IPS-NIHi11 (cell line): ENCODE results near the gene FAM53B.

ENCODE experiments used
- DNase-seq: peaks from one replicate; pipeline ENCODE4 v3.0.0; 2012; ENCODE audit warnings: mixed read lengths, low spot score

FAM53B gene

DNA sequence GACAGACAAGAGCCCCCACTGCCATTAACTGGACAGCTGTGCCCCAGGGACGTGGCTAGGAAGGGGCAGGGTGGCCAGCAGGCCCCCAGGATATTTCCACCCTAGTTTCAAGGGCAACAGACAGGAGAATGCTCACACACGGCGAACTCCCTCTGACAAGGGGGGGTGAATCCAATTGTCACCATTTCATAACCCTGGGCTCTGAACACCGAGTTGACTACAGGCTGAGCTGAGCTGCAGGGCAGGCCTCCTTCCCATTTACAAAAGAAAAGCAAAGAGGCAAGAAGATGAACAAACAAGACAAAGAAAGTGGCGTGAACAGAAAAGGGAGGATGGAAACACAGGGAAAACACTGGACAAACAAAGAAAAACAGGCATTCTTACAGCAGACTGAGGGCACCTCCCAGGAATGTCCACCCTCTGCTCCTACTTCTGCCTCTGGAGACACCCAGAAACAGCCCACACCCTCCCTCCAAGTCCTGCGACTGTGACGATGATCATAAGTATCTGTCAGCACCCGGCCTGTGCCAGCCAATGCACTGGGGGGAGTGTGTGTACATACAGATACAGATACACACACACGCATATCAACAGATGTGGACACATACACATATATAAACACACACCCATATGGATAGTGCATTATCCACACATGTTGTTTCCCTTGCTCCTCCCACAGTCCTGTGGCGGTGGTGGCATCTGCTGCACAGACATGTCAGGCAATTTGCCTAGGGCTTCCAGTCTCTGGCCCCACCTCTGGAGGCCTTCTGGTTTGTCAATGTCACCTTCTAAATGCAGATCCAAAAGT is 66.2 kb downstream of the FAM53B start:
- no peak for DNase-seq

DNA sequence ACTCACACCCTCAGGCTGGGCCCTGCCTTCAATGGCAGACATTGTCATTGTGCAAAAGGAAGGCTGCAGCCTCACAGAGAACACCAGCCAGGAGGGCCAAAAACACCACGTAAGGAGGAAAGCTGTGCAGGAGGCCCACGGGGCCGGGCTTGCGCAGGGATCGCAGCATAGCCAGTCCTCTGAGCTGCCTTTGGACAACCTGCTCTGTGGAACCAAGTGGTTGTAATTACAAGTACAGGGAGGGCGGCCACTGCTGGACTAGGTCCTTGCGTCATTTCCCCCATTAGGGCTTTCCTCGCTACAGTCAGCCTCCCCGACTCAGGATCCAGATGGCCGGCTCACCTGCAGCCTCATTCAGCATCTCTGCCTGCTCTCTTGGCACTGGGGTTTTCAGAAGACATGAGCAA is 66.9 kb downstream of the FAM53B start:
- no peak for DNase-seq

DNA sequence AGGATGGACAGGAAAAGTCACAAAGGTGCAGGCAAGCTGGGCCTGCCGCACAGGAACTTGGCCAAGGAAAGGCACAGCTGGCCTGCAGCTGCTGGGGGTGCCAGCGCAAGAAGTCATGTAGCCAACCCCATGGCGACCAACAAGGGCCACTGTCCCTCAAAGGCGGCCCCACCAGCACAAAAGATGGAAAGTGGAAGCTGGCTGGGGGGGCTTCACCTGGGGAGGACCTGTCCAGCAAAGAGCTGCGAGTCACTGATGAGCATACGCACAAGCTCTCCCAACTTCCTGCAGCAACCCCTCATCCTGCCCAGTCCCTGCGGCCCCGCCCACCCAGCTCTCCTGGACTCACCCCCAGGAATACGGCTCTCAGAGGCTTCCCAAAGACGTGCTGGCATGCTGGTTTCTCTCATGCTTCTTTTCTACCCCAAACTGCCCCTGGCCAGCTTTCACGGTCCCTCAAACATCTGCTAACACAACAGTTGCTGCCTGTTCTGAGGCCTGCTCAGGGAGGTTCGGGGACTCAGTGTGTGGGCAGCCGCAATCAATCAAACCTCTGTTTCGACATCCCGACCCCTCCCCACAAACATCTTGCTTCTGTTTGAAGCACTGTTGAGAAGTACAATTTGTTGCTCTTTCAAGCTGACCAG is 67.6 kb downstream of the FAM53B start:
- no peak for DNase-seq

DNA sequence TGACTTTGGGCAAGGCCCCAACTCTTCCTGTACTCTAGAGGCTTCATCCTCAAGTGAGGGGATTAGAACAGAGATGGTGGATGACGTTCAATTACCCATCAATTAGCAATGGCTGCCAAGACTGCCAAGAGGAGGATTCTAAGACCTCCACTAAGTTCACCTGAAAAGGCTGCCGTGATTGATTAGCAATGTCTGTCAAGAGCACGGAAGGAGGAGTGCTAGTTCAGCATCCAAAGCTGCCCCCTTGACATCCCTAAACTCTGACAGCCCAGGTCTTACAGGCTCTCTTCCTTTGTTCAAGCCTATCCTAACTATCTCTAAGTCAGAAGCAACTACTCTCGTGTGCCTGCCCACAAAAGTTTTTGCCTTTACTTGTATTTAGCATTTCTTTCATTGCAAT is 68.4 kb downstream of the FAM53B start:
- no peak for DNase-seq

DNA sequence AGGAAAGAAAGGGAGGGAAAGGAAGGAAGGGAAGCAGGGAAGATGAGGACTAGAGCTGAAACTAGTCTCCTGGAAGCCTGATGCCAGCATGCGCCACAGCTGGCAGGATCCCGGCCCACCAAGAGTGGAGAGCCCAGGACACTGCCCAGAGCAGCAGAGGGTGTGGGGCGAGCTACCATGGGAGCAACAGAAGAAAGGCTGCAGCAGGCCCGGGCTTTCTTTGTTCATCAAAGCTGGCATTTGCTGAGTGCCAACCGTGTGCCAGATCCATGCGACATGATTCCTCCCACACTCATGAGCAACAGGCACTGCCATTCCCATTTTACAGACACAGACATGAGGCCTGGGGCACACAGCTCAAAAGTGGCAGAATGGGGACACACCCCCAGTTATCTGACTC is 68.9 kb downstream of the FAM53B start:
- no peak for DNase-seq

DNA sequence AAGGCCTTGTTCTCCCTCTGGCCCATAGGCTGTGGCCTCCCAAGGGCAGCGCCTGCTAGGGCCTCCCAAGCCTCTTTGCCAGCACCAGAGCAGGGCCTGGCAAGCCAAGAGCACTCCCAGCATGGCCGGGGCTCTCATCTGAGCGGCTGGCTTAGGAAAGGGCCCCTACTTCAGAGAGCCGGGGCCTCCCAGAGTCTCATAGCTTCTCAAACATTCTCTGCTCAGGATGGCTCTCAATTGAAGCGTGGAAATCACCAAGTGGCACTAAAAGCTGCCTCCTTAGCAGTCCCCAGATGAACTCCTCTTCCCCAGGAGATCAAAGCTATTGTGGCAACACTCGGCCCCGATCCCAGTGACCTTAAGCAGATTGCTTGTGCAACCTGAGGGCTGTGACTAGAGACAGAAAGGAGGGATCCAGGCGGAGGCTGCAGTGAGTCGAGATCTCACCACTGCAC is 69.4 kb downstream of the FAM53B start:
- no peak for DNase-seq

DNA sequence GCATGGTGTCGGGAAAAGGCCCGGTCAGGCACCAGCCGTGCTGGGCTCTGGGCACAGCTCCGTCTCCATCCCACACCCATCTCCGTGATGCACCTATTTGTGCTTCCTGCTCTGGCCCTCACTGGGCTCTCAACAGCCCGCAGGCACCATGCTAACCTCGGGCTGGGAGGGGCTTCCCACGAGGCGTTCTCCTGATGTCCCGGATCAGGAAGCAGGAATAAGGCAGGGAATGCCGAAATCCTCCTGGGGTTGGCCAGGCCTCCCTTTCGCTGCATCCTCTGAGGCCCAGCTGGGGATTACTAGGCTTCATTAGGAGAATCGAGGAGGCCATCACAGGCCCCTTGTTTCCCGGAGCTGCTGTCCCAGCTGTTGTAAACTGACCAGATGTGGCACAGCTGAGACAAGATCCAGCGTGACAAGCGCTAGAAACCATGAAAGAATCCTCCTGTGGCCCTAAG is 72.0 kb downstream of the FAM53B start:
- DNase-seq = no peak

DNA sequence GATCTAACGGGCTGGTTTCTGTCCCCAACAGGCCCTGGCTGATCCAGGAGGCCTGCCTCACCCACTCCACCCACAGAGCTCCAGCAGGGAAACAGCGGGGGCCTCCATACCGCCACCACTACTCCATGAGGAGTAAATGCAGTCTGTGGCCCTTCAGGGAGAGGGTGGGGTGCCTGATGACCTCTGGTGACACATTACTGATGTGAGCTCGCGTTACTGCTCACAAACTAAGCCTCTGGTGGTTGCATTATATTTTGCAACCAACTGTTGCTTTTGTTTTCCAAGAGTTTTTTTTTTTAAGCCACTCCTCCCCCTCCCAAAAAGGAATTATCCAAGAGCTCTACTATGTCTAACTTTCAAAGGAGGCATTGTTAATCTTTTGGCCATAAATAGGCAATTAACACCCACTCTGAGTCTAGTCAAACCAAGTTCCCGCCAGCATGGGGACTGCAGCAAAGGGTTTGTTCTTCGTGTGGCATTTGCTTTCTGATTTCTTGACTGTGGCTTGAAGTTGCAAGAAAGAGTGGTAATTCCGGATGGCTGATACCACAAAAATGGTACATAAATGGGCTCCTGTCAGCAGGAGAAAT is 72.6 kb downstream of the FAM53B start:
- peak; percentile 81 for DNase-seq

DNA sequence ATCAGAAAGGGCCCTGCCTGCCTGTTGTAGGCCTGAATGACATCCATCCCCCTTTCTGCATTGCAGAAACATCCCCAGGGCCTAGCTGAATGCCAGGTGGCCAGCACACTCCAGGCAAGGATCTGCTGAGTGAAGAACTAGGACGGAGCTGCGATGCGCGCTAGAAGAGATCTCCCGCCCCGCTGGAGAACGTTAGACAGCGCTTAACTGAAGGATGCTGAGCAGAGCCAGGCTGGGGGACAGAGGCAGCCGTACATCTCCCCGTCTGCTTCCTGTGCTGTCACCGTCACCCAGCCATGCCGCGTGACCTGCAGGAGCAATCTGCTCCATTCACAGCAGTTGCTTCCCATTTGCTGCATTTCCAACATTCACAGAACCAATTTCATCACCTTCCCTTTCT is 73.3 kb downstream of the FAM53B start:
- DNase-seq = no peak

DNA sequence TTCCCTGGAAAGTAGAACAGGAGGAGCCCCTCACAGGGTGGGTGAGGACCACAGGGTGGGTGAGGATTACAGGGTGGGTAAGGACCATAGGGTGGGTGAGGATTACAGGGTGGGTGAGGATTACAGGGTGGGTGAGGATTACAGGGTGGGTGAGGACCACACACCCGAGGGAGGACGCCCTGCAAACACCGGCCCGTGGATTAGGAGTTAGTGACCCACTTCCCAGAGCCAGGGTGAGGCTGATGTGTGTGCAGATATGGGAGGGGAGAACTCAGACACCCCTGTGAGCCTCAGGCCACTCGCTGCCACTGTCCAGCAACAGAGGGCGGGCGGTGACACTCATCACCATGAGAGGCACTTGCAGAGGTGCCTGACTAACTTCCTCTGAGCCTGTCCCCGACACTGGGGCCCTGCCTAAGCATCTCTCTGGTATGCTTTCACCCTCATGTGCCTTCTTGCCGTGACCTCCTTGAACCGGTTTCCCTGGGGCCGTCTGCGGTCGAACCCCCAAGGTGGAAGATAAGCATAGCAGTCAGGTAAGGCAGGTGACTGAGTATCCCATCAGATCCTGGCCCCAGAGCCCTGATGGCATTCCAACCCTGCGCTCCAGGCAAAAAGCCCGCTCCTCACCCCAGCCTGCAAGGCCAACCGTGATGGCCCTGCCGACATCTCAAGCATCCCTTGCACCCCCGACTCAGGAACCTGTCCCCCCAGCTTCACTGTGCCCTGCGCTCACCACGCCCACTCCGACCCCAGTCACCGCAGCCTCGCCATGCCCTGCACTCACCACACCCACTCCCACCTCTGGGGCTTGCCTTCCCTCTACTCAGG is 74.1 kb downstream of the FAM53B start:
- DNase-seq = no peak

DNA sequence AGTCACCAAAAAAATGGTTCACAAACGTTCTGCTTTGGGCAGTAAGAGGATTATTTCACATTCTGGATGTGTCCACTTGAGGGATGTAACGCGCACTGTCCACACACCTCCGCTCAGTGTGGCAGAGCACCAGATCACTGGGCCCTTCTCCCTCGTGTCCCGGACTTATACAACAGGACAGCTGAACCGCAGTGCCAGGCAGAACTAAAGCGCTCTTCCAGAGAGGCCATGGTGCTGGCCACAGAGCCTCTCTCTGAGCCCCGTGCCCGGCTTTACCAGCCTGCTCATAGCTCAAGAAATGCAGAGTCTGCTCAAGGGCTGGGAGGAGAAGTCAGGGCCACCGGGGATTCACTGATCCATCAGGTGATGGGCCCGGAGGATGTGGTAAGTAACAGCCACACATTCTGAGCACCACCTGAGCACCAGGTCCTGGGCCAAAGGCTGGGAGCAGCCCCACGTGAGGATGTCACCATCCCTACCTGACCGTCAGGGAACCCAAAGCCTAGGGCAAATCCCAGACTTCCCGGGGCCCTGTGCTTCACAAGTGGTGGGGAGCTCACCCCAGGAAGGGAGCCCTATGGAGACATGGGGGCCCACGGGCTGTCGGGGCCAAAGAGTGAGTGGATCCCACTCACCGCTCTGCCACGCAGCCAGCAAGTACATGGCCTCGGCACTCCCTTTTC is 74.9 kb downstream of the FAM53B start:
- no peak for DNase-seq

DNA sequence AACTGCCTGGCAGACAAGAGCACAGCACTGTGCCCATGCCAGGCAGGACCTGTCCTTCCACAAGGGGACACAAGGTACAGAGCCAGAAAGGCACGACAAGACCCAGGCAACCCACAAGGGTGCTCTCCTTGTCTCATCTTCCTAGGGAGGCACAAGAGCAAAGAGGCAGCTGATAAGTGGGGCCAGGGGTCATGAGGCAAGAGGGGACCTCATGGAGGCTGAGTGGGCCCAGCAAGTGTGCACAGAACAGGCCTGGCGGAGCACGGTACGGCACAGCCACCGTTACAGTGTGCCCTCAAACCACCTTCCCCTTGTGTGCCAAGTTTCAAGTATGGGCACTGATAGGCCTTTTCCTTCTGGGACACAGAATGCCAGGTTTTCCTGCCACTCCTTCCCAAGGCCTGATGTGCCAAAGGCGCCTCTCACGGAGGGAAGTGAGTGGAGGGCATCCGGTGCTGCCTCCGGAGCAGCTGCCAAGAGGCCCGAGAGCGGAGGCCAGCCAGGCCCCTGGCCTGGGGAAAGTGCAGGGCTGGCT is 75.6 kb downstream of the FAM53B start:
- no peak for DNase-seq

DNA sequence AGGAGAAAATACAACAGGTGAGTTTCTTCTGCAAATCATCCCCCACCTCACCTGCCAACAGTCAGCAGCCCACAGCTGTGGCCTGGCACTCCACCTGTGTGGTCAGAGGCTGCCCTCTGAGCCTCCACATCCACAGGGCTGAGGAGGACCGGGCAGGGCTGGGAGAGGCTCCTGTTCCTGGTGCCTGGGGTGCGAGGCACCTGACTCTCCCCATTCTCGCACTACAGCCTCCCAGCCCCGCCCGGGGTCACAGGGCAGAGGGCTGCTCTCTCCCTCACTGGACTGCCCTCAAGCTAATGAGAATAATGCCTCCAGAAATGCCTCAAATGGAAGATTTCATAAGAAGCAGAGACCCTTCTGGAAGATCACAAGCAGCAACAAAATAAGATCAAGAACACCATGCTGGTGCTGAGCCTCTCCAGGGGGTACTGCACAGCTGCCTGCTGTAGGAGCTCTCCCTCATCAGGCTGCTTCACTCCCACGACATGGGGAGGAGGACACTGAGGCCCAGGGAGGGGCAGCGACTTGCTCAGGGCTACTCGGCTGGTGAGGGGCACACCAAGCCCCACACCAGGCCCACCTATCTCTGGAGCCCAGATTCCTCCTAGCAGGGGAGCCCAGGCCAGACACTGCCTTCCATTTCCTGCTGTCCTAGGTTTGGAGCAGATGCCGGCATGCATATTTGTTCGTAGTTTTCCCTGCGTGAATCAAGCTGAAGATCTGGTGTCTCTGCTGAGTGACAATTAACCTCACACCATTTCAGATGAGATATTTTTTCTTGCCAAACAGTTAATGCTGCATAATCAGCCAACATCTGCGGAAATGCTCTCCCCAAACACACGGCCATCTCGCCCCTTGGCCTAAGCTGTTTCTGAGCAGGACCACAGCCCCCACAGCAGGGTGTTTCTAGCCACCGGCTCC is 76.5 kb downstream of the FAM53B start:
- DNase-seq = no peak

DNA sequence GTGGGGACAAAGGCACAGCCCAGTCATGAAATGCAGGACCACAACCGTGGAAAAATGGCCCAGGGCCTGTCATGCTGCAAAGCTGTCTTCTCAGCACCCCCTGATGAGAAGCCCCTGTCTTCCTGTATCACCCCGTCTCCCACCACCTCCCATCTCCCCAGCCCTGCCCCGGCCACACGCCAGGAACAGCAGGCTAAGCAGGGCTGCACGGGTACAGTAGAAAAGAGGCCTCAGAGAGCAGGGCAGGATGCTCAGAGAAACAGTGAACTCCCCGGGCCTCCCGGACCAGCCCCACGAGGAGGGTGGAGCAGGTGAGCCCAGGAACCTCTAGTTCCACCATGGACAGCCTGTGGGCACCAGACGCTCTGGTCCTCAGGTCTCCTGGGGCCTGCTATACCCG is 77.7 kb downstream of the FAM53B start:
- no peak for DNase-seq

DNA sequence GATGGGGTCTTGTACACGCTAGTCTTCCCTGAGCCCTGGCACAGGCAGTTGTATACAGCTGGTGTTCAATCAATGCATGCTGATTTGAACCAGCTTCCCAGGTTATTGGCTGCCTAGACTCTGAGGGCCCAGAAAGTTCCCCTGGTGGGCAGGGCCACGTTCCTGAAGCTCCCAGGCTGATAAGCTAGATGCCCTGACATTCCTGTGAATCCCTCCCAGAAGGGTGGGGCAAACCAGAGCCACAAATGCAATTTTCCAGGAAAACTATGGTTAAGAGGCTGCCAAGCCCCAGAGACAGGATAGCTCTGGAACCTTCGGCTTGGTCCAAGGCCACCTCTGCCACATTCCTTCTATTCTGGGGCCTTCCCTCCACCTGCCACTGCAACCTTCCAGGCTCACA is 78.2 kb downstream of the FAM53B start:
- DNase-seq = no peak

DNA sequence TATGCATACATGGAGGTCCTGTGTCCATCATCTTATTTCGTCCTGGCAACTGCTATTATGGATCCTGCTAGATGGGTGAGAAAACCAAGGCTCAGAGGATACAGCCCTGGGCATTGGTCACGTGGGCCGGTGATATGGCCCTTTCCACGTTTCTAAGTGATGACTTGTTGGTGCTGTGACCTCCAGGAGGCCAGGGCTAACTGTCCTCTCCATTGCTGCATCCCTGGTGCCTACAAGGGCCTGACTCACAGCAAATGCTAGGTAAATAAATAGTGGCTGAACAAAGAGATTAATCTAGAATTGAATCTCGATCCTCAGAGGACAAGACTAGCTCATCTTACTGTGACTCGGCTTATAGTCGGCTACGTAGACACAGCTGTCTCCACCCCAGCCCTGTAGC is 78.6 kb downstream of the FAM53B start:
- DNase-seq = no peak

DNA sequence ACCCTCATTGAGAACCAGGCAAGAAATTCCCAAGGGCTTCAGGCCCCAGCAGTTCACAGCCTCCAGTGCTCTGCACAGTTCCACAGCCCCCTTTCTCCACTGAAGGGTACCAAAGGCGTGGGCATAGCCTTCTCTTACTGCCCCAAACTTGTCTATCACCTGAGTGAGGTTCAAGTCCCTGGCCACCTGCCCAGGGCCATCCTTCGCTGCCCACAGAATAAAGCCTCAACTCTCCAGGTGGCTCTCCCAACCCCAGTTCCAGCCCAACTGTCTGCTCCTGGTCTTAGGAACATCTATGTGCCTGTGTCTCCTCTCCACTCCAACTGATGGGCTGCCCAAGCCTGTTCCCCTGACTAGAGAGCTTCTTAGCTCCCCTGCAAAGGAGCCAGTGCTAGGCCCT is 79.1 kb downstream of the FAM53B start:
- no peak for DNase-seq

DNA sequence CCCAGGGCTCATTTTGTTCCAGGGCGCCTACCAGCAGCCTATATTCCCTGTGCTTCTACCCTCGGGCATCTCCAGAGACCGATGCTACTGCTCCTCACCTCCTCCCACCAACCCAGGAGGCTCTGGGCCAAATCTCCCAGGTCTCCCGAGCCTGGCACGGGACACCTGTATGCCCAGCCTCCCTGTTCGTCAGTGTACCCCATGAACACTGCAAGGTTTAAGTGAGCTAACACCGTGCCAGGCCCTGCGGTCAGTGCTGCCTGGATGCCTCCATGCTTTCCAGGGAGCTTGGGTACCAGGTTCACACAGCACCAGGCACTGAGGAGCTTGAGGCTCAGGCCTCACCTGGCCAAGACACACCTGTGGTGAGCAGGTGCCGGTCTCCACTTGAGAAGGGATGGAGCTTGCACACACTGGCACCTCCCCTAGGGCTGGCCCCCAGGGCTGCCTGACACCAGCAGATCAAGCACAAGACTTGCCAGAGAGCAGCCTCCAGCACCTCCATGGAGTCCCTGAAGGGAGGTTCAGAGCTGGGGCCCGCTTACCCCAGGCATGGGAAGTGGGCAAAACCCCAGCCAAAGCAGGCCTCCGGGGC is 80.3 kb downstream of the FAM53B start:
- DNase-seq = no peak

DNA sequence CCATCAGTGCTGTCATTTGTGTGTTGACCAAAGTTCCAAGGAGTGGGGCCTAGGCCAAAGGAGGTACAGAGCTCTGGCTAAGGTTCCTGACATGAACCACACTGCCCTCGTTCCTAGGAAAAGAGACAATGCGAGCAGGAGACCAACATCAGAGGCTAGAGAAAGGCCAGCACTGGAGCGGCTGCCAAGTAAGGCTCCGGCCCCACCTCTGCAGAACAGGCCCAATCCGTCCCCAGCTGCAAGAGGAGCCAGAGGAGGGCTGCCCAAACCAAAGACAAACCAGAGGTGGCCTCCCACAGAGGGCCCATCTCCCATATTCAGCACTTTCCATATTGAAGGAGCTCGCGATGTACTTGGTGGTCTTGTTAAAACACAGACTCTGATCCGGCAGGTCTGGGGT is 81.0 kb downstream of the FAM53B start:
- DNase-seq = no peak

DNA sequence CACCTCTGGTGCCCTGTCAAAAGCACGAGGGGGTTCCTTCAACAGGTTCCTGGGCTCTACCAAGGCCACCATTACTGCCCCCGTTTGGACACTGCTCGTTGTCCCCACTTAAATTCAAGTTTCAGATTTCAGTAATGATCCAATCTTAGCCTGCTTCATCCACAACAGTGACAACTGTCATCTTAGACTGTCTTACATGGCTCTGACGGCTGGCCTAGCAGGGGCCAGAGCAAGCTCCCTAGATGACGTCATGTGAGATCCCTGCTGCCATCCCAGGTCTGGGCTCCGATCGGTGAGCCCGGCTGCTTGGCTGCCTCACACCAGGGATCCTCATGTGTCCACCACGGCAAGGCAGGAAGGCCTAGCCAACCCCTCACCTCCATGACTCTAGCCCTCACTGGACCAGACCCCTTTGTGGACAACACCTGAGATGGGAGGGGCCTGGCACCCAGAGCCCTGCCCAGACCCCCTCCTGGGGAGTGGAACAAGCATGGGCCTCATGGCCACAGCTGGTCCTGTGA is 82.5 kb downstream of the FAM53B start:
- DNase-seq = no peak
